GM18951 (cell line): ENCODE results near the gene LRP3.

Source experiments
- POLR2A ChIP-seq: IDR thresholded peaks from 4 replicates; pipeline ENCODE4 v1.6.1; 2011; ENCODE audit warnings: mild to moderate bottlenecking; ENCODE audit not compliant: insufficient read length, insufficient read depth; ENCODE audit errors: extremely low read depth
- in situ Hi-C: fragments of 300-500 bp; cut with MboI; formaldehyde crosslinking; loops from one replicate; pipeline ENCODE4 v1.12.0; 2022; ENCODE audit warnings: low sequenced_read_pairs, mixed read lengths, inconsistent platforms; ENCODE audit not compliant: unreplicated experiment

Gene LRP3

GRCh38 chr19:33191501-33191900, 2.6 kb upstream of the LRP3 start:
- in situ Hi-C loops, result no loop called here
- no peak for TF ChIP-seq POLR2A

- in situ Hi-C loops, result no loop called here
- TF ChIP-seq POLR2A, result no peak
Observed at GRCh38 chr19:33192010-33192409, 2.1 kb upstream of the LRP3 start.

- in situ Hi-C loops, result no loop called here
- no peak for TF ChIP-seq POLR2A
Observed at GRCh38 chr19:33193269-33193864, 763 bp upstream of the LRP3 start.

GRCh38 chr19:33194532-33194885, 379 bp downstream of the LRP3 start:
- no peak for TF ChIP-seq POLR2A
- in situ Hi-C loops, result no loop called here

GRCh38 chr19:33194886-33195644, 935 bp downstream of the LRP3 start:
- no peak for TF ChIP-seq POLR2A
- in situ Hi-C loops, result no loop called here

GRCh38 chr19:33195645-33196347, 1.7 kb downstream of the LRP3 start:
- TF ChIP-seq POLR2A, result no peak
- in situ Hi-C loops, result no loop called here

- TF ChIP-seq POLR2A, result no peak
- in situ Hi-C loops, result no loop called here
Observed at GRCh38 chr19:33196446-33197193, 2.5 kb downstream of the LRP3 start.

GRCh38 chr19:33197591-33198000, 3.5 kb downstream of the LRP3 start:
- no peak for TF ChIP-seq POLR2A
- in situ Hi-C loops, result no loop called here

GRCh38 chr19:33198169-33198568, 4.0 kb downstream of the LRP3 start:
- no peak for TF ChIP-seq POLR2A
- in situ Hi-C loops, result no loop called here

GRCh38 chr19:33199441-33200265, 5.5 kb downstream of the LRP3 start:
- in situ Hi-C loops, result no loop called here
- TF ChIP-seq POLR2A, result no peak

- TF ChIP-seq POLR2A, result no peak
- in situ Hi-C loops, result no loop called here
Observed at GRCh38 chr19:33201473-33201872, 7.3 kb downstream of the LRP3 start.

GRCh38 chr19:33201886-33202545, 7.9 kb downstream of the LRP3 start:
- in situ Hi-C loops, result no loop called here
- no peak for TF ChIP-seq POLR2A
